T-helper 1 cell treated with Interleukin-12 subunit alpha and Interleukin-12 subunit beta and Interleukin-4 antibody, amounts not matched to agents 30 μg/mL and 1 μg/mL, for 36 hours (primary cell): ENCODE data around the gene ING5.
"Not testable (repeated sequence)": the region's sequence is repeated elsewhere in the genome, so short reads cannot be mapped to it uniquely, and the experiment has no call there.

Experiments
- H3K27ac Mint-ChIP-seq: one replicate; pipeline ENCODE4 v1.8.0; 2021; ENCODE audit warnings: mild to moderate bottlenecking, mixed read lengths
- H3K27me3 Mint-ChIP-seq: one replicate; pipeline ENCODE4 v1.8.0; 2021; ENCODE audit warnings: low read depth, mixed read lengths
- H3K36me3 Mint-ChIP-seq: one replicate; pipeline ENCODE4 v1.8.0; 2021; ENCODE audit warnings: low read depth, mixed read lengths
- H3K4me1 Mint-ChIP-seq: one replicate; pipeline ENCODE4 v1.8.0; 2021; ENCODE audit warnings: low read depth, mixed read lengths
- H3K4me3 Mint-ChIP-seq: one replicate; pipeline ENCODE4 v1.8.0; 2021; ENCODE audit warnings: mild to moderate bottlenecking, moderate library complexity, mixed read lengths
- H3K9me3 Mint-ChIP-seq: one replicate; pipeline ENCODE4 v1.8.0; 2021; ENCODE audit warnings: mixed read lengths

Gene ING5

DNA sequence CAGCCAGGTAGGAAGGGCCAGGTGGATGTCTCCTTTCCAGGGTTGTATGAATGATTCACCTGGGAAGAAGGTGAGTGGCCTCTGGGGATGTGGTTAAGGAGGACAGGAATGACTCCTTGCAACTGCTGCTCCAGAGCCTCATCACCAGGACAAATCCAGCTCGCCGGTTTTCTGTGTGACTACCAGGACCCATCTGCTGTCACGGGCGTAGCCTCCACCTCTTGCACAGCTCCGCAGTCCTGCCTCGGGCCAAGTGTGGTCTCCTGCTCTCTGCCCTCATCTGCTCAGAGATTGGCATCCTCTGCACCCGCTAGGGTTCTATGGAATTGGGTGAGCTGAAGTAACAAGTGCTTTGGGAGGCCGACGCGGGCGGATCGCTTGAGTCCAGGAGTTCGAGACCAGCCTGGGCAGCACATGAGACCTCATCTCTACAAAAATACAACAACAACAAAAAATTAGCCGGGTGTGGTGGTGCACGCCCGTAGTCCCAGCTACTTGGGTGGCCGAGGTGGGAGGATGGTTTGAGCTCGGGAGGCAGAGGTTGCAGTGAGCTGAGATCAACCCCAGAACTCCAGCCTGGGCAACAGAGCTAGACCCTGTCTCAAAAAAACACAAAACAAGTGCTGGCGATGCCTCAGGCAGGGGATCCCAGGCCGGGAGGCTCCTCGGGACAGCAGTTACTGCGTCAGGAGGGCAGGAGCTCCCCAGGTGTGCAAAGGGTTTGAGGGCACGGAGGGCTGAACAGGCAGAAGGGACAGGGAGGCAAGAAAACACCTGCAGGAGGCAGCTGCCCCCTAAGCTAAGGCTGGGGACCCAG, 31.8 kb downstream of the ING5 start:
- H3K4me1 Mint-ChIP-seq = peaks cover 31% of the 10 kb centered on the region
- H3K4me3 Mint-ChIP-seq = peak overlapping the region; percentile 54
- H3K36me3 Mint-ChIP-seq = peaks cover 2% of the 10 kb centered on the region
- no peak overlapping the region for H3K27ac Mint-ChIP-seq
- no peaks in the 10 kb centered on the region for H3K27me3 Mint-ChIP-seq
- H3K9me3 Mint-ChIP-seq = no peaks in the 10 kb centered on the region

DNA sequence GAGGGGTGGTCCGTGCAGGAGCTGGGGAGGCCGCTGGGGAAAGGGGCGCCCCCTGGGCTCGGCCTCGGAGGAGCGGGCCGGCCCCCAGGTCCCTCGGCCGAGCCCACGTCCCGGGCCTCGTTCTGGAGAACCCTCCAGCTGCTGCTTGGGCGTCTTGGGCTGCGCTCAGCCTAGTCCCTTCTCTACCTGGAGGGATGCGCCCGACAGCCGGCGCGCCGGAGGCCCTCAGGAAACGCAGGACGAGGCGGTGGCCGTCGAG, 32.3 kb downstream of the ING5 start:
- H3K36me3 Mint-ChIP-seq = peaks cover 4% of the 10 kb centered on the region
- no peaks in the 10 kb centered on the region for H3K27me3 Mint-ChIP-seq
- H3K4me1 Mint-ChIP-seq = peaks cover 32% of the 10 kb centered on the region
- H3K27ac Mint-ChIP-seq = no peak overlapping the region
- H3K4me3 Mint-ChIP-seq = peak overlapping the region; percentile 54
- no peaks in the 10 kb centered on the region for H3K9me3 Mint-ChIP-seq

DNA sequence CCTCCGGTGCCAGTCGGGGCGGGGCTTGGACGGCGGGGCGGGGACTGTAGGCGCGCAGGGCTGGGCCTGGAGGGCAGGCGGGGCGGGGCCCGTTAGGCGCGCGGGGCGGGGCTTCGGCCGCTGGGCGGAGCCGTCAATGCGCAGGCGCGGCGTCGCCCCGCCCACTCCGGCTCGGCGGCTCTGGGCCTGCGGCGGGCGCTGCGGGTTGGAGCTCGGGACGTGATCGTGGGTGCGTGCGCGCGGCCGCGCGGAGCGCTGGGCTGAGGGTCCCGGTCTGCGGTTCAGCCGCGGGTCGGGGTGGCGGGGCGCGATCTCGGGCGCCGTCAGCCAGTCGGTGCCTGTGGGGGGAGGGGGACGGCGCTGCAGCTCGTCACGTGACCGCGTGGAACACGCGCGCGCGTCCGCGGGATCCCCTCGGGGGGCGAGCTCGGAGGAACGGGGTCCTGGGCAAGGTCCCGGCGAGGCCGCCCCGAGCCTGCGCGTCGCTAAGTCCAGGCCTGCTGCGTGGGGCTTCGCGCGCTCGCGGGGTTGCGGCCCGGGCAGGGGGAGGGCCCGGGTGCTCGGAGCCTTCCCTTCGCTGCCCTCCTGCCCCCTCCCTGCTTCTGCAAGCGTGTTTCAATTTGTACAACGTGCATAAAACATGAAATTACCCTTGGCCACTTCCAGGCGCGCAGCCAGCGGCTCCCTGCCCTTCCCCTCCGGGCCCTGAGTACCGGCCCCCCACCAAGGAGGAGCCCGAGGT, 32.8 kb downstream of the ING5 start, which contains the start of gene D2HGDH:
D2HGDH (plus strand) TSS at position 164 of the 742 bp plus-strand sequence. CDS start 595 bp downstream, outside the sequence.
- H3K4me1 Mint-ChIP-seq = peaks cover 35% of the 10 kb centered on the region
- peak within 1 kb of the TSS; percentile 61 for H3K4me3 Mint-ChIP-seq
- no peak within 1 kb of the TSS for H3K27ac Mint-ChIP-seq
- H3K36me3 Mint-ChIP-seq = peaks cover 4% of the 10 kb centered on the region
- H3K27me3 Mint-ChIP-seq = no peaks in the 10 kb centered on the region
- H3K9me3 Mint-ChIP-seq = no peaks in the 10 kb centered on the region

DNA sequence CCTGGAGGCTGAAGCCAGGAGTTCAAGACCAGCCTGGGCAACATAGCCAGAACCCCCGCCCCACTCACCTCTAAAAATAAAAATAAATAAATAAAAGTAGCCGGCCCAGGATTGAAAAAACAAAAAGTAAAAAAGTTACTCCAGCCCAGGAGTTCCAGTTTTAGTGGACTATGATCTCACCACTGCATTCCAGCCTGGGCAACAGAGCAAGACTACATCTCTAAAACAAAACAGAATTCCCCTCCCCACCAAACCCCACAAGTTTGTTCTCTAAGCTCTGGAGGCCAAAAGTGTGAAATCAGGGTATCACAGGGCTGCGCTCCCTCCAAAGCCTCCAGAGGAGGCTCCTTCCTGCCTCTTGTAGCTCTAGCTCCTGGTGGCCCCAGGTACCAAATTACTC, 34.3 kb downstream of the ING5 start:
- Mint-ChIP-seq H3K27ac (peak overlapping the region; percentile 23), H3K4me3 (peak overlapping the region; percentile 61), H3K27me3 (no peaks in the 10 kb centered on the region), H3K9me3 (no peaks in the 10 kb centered on the region), H3K4me1 (peaks cover 29% of the 10 kb centered on the region), H3K36me3 (peaks cover 4% of the 10 kb centered on the region)

DNA sequence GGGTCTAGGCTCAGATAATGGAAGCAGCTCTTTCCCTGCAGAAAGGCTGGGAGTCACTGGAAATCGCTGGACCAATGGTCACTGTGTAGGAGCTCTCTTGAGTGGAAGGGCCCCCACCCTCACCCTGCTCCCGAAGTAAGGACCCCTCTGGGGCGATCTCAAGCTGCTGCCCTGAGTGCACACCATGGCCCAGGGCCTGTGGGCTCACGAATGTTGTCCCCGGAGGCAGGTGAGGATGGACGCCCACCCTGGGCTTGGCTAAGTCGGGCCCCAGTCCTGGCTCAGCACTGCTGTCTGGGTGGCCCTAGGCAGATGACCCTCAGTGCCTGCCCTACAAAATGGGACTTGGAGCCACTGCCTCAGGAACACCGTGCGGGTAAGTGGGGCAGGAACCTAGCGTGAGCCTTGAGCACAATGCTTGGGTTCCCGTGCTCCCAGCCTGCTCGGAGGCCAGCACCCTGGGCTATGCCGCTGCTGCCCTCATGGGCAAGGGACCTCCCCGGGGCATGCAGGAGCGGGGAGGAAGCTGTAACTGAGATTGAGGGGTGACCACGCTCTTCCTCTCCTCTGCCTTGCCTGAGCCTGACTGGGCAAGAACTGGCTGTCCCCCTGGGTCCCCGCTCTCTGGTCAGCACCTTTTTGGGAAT, 36.3 kb downstream of the ING5 start:
- Mint-ChIP-seq H3K27ac (no peak overlapping the region), H3K27me3 (no peaks in the 10 kb centered on the region), H3K9me3 (no peaks in the 10 kb centered on the region), H3K4me1 (peaks cover 18% of the 10 kb centered on the region), H3K36me3 (peaks cover 4% of the 10 kb centered on the region), H3K4me3 (no peak overlapping the region)

DNA sequence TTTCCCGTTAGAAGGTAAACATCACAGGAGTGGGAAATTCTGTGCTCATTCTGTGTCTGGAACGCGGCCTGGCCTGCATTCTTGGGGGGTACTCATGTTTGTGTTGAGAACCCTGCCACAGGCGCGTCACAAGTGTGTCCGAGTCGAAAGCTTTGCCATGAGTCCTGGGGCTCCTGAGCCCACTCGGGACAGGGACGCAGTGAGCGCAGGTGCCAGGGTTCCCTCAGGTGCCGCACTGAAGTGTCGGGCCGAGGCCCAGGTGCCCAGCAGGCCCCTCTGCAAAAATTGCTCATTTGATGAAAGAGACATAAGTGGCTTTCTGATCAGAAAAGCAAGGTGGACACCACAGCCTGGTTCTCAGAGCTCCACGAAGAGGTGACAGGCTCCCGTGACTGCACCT, 37.3 kb downstream of the ING5 start:
- Mint-ChIP-seq H3K27ac (no peak overlapping the region), H3K4me3 (no peak overlapping the region), H3K36me3 (peaks cover 4% of the 10 kb centered on the region), H3K27me3 (no peaks in the 10 kb centered on the region), H3K9me3 (no peaks in the 10 kb centered on the region), H3K4me1 (peaks cover 20% of the 10 kb centered on the region)

DNA sequence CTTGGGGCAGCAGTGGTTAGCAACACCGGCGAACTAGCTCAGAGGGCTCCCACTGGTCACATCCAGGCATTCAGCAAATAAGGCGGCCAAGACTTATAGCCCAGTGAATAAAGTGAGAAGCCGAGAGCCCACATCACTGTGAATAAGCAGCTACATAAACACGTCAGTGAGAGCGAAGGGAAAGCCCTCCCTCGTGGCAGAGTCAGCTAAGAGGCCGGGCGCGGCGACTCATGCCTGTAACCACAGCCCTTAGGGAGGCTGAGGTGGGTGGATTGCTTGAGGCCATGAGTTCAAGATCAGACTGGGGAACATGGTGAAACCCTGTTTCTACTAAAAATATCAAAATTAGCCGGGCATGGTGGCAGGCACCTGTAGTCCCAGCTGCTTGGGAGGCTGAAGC, 37.8 kb downstream of the ING5 start:
- Mint-ChIP-seq H3K36me3 (peaks cover 4% of the 10 kb centered on the region), H3K27ac (no peak overlapping the region), H3K27me3 (no peaks in the 10 kb centered on the region), H3K9me3 (no peaks in the 10 kb centered on the region), H3K4me1 (peaks cover 20% of the 10 kb centered on the region), H3K4me3 (no peak overlapping the region)

DNA sequence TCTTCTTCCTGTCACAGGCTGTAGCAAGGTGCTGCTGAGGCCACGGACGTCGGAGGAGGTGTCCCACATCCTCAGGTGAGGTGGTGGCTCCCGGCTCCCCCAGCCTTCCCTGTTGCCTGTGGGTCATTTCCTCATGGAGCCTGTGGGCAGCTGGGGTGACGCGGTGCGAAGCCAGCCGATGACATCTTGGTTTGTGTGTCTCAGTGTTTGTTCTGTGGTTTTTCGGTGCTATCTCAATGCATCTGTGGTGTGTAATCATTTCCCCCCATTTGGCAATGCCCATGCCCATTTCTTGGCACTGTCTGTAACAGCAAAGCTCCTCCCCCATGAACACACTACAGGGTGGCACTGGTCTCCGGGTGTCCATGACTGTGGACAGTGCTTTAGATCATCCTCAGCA, 39.2 kb downstream of the ING5 start:
- no peaks in the 10 kb centered on the region for H3K27me3 Mint-ChIP-seq
- no peak overlapping the region for H3K27ac Mint-ChIP-seq
- H3K4me3 Mint-ChIP-seq = no peak overlapping the region
- H3K36me3 Mint-ChIP-seq = peaks cover 11% of the 10 kb centered on the region
- H3K9me3 Mint-ChIP-seq = no peaks in the 10 kb centered on the region
- peaks cover 20% of the 10 kb centered on the region for H3K4me1 Mint-ChIP-seq

DNA sequence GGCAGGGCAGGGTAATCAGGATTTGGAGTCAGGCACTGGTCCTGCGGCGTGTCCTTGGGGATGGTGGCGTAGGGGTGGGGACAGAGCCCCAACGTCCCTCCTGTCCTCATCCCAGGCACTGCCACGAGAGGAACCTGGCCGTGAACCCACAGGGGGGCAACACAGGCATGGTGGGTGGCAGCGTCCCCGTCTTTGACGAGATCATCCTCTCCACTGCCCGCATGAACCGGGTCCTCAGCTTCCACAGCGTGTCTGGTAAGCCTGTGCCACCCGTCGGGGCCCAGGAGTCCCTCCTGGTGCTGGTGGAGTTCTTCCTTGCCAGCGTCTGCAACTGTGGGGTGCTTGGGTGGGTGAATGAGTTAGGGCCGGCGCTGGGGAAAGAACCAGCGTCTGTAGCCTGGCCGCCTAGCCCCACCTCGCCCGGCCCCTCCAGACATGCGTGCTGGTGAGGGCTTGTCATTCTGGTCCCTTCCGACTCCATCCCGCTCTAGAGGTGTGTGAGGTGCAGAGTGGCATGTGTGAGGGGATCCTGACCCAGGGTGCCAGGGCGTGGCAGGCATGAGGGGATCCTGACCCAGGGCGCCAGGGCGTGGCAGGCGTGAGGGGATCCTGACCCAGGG, 40.6 kb downstream of the ING5 start:
- Mint-ChIP-seq H3K27ac (no peak overlapping the region), H3K4me1 (peaks cover 17% of the 10 kb centered on the region), H3K4me3 (no peak overlapping the region), H3K9me3 (no peaks in the 10 kb centered on the region), H3K27me3 (no peaks in the 10 kb centered on the region), H3K36me3 (peaks cover 16% of the 10 kb centered on the region)

DNA sequence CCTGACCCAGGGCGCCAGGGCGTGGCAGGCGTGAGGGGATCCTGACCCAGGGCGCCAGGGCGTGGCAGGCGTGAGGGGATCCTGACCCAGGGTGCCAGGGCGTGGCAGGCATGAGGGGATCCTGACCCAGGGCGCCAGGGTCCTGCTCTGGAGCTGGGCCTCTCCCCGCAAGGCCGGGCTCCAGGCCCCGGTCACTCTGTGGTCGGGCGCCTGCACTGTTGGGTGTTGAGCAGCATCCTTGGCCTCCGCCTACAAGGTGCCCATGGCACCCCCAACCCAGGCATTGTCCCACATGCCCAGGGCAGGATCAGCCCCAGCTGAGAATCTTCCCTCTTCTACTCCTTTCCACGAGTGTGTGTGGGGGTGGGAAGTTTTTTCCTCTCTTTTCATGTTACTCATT, 41.2 kb downstream of the ING5 start:
- H3K36me3 Mint-ChIP-seq = peaks cover 16% of the 10 kb centered on the region
- not testable (repeated sequence) for H3K27ac Mint-ChIP-seq, H3K9me3 Mint-ChIP-seq, H3K27me3 Mint-ChIP-seq, H3K4me3 Mint-ChIP-seq
- peaks cover 17% of the 10 kb centered on the region for H3K4me1 Mint-ChIP-seq

DNA sequence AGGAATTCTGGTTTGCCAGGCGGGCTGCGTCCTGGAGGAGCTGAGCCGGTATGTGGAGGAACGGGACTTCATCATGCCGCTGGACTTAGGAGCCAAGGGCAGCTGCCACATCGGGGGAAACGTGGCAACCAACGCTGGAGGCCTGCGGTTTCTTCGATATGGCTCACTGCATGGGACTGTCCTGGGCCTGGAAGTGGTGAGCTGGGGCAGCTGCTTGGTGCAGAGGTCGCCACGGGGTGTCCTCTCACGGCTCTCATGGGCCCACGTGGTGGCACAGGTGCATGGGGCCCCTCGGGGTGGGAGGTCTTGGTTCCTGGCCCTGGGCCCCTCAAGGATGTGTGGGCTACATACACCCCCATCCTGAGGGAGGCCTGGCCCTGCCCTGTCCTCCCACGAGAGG, 41.8 kb downstream of the ING5 start:
- Mint-ChIP-seq H3K4me1 (peaks cover 15% of the 10 kb centered on the region), H3K27ac (no peak overlapping the region), H3K4me3 (no peak overlapping the region), H3K27me3 (no peaks in the 10 kb centered on the region), H3K36me3 (peaks cover 13% of the 10 kb centered on the region), H3K9me3 (no peaks in the 10 kb centered on the region)

DNA sequence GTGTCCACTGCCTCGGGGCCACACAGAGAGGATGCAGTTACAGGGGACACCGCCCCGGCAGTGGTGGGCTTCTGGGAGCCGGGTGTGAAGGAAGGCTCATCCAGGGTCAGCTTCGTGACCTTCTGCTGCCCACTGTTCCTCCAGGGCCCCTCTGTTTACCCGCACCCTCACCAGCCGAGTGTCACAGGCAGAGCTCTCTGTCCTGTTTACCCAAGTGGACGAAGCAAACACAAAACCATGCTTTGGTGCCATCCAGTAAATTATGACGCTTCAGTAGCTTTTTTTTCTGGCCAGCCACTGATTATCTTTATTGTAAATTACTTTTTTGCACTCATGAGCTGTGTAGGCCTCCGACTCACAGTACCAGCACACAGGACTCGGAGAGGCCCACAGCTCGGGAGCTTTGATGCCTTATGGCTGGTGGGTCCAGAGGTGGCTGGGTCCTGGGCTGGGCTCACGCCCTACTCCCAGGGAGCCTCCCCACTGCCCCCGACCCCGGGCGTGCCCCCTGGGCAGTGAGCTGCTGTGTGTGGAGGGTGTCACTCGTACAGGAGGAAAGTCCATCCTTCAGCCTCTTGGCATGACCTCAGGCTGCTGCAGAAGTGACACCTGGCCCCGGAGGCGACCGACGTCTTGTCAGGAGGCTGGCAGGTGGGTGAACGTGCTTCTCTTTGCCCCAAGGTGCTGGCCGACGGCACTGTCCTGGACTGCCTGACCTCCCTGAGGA, 42.4 kb downstream of the ING5 start:
- Mint-ChIP-seq H3K36me3 (peaks cover 12% of the 10 kb centered on the region), H3K27ac (no peak overlapping the region), H3K4me3 (no peak overlapping the region), H3K9me3 (no peaks in the 10 kb centered on the region), H3K4me1 (peaks cover 13% of the 10 kb centered on the region), H3K27me3 (no peaks in the 10 kb centered on the region)

DNA sequence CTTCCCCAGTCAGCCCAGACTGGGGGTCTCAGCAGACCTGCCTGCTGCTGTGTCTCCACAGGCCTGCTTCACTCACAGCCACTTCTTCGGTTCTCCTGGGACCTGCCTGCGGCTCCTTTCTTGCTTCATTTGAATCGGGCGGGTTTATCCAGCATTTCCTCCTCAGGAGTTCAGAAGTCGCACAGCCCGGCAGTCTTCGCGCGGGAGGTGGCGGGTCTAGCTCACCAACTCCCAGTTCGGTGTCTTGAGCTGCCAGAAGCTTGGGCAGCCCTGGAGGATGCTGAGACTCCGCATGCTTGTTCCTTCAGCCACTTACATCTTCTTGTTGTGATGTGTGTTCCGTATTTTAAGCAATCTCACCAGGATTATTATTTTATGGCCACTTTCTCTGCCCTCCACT, 43.4 kb downstream of the ING5 start:
- no peaks in the 10 kb centered on the region for H3K27me3 Mint-ChIP-seq
- no peak overlapping the region for H3K27ac Mint-ChIP-seq
- no peak overlapping the region for H3K4me3 Mint-ChIP-seq
- no peaks in the 10 kb centered on the region for H3K9me3 Mint-ChIP-seq
- H3K36me3 Mint-ChIP-seq = peaks cover 12% of the 10 kb centered on the region
- peaks cover 6% of the 10 kb centered on the region for H3K4me1 Mint-ChIP-seq

DNA sequence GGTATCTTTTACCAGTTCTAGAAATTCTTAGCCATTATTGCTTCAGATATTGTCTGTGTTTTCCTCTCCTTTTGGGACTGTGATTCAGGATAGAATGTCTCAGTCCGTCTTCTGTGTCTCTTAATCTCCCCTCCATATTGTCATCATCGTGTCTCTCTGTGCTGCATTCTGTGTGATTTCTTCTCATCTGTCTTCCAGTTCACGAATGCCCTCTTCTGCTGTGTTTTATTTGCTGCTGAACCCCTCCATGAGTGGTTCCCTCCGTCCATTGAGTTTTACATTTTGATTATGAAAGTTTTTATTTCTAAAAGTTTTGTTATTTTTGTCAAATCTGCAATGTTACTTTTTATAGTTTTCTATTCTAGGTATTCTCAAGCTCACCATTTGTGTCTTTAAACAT, 44.2 kb downstream of the ING5 start:
- no peak overlapping the region for H3K27ac Mint-ChIP-seq
- H3K36me3 Mint-ChIP-seq = peaks cover 12% of the 10 kb centered on the region
- peaks cover 4% of the 10 kb centered on the region for H3K4me1 Mint-ChIP-seq
- no peaks in the 10 kb centered on the region for H3K9me3 Mint-ChIP-seq
- no peak overlapping the region for H3K4me3 Mint-ChIP-seq
- no peaks in the 10 kb centered on the region for H3K27me3 Mint-ChIP-seq
